Brain microvascular endothelial cell (primary cell): ENCODE results near the gene AUTS2.
A peak's percentile ranks its signal among the peaks of the same experiment; 100 is the strongest.

Experiments
- DNase-seq: peaks from one replicate; pipeline ENCODE4 v3.0.0-alpha.2; 2020
- H3K27ac ChIP-seq: fragments of 250-450 bp; sonication (Bioruptor Pico); 2 replicates; pipeline ENCODE4 v1.5.1; 2020; ENCODE audit warnings: mild to moderate bottlenecking, moderate library complexity
- H3K27me3 ChIP-seq: fragments of 250-450 bp; sonication (Bioruptor Pico); replicated peaks from 2 replicates; pipeline ENCODE4 v1.5.1; 2020; ENCODE audit warnings: mild to moderate bottlenecking
- H3K36me3 ChIP-seq: fragments of 250-450 bp; sonication (Bioruptor Pico); replicated peaks from 2 replicates; pipeline ENCODE4 v1.5.1; 2020; ENCODE audit warnings: mild to moderate bottlenecking
- H3K4me3 ChIP-seq: 2 replicates; pipeline ENCODE4 v1.5.1; 2011; ENCODE audit warnings: low read depth, mild to moderate bottlenecking, control low read depth, low read length, moderate library complexity
- in situ Hi-C: cut with HindIII; loops from 2 replicates; pipeline ENCODE4 v1.10.0; 2017; ENCODE audit warnings: low sequenced_read_pairs, low pct_ligation_motif_present
- TF ChIP-seq, protein P1 (sequence below): IDR thresholded peaks from 2 replicates; pipeline ENCODE4 v1.5.1; 2011; ENCODE audit warnings: low read depth, mild to moderate bottlenecking, moderate library complexity, low read length, control low read depth, inconsistent platforms; ENCODE audit errors: missing control alignments

Gene AUTS2

DNA sequence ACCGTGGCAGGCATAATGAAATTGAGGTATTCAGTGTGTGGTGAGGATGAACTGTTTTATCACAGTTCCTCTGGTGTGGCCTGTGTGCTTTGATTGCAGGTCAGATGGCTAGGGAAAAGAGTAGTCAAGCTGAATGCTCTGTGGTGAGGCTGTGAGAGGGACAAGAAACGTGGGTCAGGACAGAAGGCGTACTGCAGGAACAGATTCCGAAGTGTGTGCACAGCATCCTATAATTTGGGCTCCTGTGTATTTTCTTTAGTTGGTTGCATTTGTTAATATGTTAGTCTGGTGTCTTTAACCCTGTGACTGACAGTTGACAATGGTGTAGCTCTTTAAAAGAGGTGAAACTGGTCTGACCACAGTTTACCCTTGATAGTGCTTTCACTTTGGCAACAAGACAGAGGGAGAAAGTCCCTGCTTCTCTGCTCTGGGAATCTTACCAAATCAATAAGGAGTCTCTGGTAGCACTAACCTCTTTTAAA lies 76.5 kb downstream of the AUTS2 start:
- Histone ChIP-seq H3K4me3 (no peak overlapping the region), H3K36me3 (no peaks in the 10 kb centered on the region), H3K27me3 (no peaks in the 10 kb centered on the region), H3K27ac (no peak overlapping the region)
- TF ChIP-seq, protein P1, sequence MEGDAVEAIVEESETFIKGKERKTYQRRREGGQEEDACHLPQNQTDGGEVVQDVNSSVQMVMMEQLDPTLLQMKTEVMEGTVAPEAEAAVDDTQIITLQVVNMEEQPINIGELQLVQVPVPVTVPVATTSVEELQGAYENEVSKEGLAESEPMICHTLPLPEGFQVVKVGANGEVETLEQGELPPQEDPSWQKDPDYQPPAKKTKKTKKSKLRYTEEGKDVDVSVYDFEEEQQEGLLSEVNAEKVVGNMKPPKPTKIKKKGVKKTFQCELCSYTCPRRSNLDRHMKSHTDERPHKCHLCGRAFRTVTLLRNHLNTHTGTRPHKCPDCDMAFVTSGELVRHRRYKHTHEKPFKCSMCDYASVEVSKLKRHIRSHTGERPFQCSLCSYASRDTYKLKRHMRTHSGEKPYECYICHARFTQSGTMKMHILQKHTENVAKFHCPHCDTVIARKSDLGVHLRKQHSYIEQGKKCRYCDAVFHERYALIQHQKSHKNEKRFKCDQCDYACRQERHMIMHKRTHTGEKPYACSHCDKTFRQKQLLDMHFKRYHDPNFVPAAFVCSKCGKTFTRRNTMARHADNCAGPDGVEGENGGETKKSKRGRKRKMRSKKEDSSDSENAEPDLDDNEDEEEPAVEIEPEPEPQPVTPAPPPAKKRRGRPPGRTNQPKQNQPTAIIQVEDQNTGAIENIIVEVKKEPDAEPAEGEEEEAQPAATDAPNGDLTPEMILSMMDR = no peak
- no peak for DNase-seq
- in situ Hi-C loops = no loop called here

- in situ Hi-C loops = no loop called here
Measured at GRCh38 chr7:69676247-69676646, 78.0 kb downstream of the AUTS2 start.

DNA sequence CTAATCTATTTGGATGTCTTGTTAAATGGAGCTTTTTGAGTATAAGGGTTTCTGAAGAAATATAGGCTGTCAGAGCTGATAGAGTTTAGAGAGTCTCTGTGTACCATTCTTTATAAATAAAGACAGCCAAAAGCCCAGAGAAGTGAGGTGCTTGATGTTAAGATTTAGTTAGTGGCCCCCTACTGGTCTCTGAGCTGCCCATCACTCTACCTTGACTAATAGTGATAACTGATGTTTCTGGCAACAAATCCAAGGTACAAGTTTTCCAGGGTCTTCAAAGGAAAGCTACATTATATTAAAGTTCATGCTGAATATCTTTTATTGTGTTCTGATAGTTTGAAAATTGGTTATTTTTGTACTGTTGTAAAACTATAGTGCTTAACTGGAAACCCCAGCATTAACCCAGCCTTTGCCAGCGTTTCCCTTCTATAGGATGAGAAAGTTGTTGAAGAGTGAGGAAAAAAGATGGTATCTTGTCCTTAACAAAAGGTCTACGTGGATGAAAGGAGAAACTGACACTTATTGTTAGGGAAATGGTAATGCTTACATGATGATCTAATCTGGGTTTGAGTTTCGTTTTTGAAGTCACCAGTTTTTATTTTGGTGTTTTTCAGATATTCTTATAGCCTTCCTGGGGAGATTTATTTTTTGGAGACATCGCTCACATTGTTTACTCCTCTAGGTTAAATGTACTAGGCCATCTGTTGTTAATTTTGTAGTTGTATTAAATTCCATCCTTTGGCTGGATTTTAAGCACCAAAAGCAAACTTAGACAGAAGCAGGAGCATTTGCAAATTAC lies 79.0 kb downstream of the AUTS2 start:
- no peaks in the 10 kb centered on the region for H3K36me3 ChIP-seq
- H3K27ac ChIP-seq = no peak overlapping the region
- H3K4me3 ChIP-seq = no peak overlapping the region
- TF ChIP-seq, protein P1 = peak; percentile 50
- DNase-seq = no peak
- no peaks in the 10 kb centered on the region for H3K27me3 ChIP-seq
- in situ Hi-C loops = no loop called here

More at GRCh38 chr7:69676247-69676646, 78.0 kb downstream of the AUTS2 start:
- Histone ChIP-seq H3K27me3 (no peaks in the 10 kb centered on the region), H3K27ac (no peak overlapping the region), H3K36me3 (no peaks in the 10 kb centered on the region), H3K4me3 (no peak overlapping the region)
- no peak for DNase-seq
- TF ChIP-seq, protein P1 = no peak

GRCh38 chr7:69677881-69678493 lies 79.7 kb downstream of the AUTS2 start:
- no peak for DNase-seq
- no peaks in the 10 kb centered on the region for H3K27me3 ChIP-seq
- TF ChIP-seq, protein P1 = no peak
- H3K4me3 ChIP-seq = no peak overlapping the region
- H3K36me3 ChIP-seq = no peaks in the 10 kb centered on the region
- in situ Hi-C loops = no loop called here
- H3K27ac ChIP-seq = no peak overlapping the region

DNA sequence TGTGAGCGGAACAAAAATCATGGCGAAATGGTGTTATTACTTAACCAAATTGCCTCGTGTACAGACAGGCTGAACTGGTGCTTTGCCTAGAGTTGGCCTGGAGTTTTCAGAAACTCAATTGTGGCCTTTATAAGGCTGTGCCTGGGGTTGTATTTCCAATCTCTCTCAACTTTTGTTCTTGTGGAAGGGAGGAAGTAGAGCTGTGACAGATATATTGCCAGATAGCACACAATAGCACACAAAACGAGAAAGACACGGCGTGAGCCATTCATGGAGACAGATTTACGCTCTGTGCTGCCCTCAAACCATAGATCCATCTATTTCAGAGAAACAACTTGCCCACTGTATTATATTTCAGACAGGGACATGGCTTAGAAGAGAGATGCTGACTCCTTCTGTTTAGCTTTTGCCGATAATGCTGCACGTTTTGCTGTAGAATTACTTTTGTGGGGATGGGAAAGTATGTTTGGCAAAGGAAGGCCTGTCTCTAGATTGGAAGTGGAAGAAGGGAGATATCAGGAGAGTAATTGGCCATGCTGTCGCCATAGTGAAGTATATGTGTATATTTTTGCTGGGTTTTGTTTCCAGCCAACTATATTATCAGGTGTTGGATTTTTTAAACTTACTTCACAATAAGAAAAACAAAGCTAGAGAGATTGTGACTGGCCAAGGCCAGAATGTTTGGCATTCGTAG lies 80.4 kb downstream of the AUTS2 start:
- H3K27me3 ChIP-seq = no peaks in the 10 kb centered on the region
- no peak overlapping the region for H3K4me3 ChIP-seq
- in situ Hi-C loops = no loop called here
- TF ChIP-seq, protein P1 = no peak
- no peak overlapping the region for H3K27ac ChIP-seq
- DNase-seq = no peak
- H3K36me3 ChIP-seq = no peaks in the 10 kb centered on the region
